Gastroesophageal sphincter (tissue), 4 donors: Measurements from ENCODE around the gene TK2. TPM values are rescaled to one million over a fixed set of nuclear protein-coding genes. Genes with fewer than 3 reads are reported as not detected.

Experiments
- ATAC-seq: fragments of 150-250 bp; one replicate; pipeline ENCODE4 v1.9.1; 2016; ENCODE audit warnings: mild to moderate bottlenecking, moderate library complexity
- H3K27ac ChIP-seq, 4 donors: fragments of 200-600 bp; sonication (generic) in 3 of 4; 1 replicate in 3 of 4; 2 replicates in 1 of 4; pipeline ENCODE4 v1.5.1; 2016 to 2019
- H3K27me3 ChIP-seq: fragments of 200-600 bp; sonication (generic); one replicate; pipeline ENCODE4 v1.5.1; 2019
- H3K36me3 ChIP-seq, 2 donors: fragments of 200-600 bp; sonication (generic); one replicate each; pipeline ENCODE4 v1.5.1; 2019; ENCODE audit warnings: control low read depth in 1 of 2
- H3K4me1 ChIP-seq, 3 donors: fragments of 200-600 bp; sonication (generic); 1 replicate in 2 of 3; 2 replicates in 1 of 3; pipeline ENCODE4 v1.5.1; 2016 to 2019; ENCODE audit warnings: control low read depth in 2 of 3
- H3K4me3 ChIP-seq, 2 donors: fragments of 200-600 bp; sonication (generic); one replicate each; pipeline ENCODE4 v1.5.1; 2019; ENCODE audit warnings: mild to moderate bottlenecking in 1 of 2, moderate library complexity in 1 of 2
- H3K9me3 ChIP-seq, 3 donors: fragments of 200-600 bp; sonication (generic); one replicate each; pipeline ENCODE4 v1.5.1; 2017 to 2019; ENCODE audit warnings: control low read depth in 2 of 3
- EP300 ChIP-seq: sonication (generic); formaldehyde crosslinking; IDR thresholded peaks from one replicate; pipeline ENCODE4 v1.6.1; 2017; ENCODE audit warnings: antibody characterized with exemption, mild to moderate bottlenecking
- POLR2A ChIP-seq, 2 donors: fragments of 450-650 bp; IDR thresholded peaks; one replicate each; pipeline ENCODE4 v1.6.1; 2017; ENCODE audit warnings: antibody characterized with exemption in 2 of 2, mild to moderate bottlenecking in 2 of 2, moderate library complexity in 1 of 2
- POLR2AphosphoS5 ChIP-seq: sonication (generic); formaldehyde crosslinking; IDR thresholded peaks from one replicate; pipeline ENCODE4 v1.6.1; 2017; ENCODE audit warnings: antibody characterized with exemption
- WGBS, 2 donors: methylation state at CpG; one replicate each; pipeline ENCODE4 v1.1.5; 2018; ENCODE audit warnings: low coverage in 1 of 2; 5-methylcytosine and 5-hydroxymethylcytosine counted together
- total RNA-seq, 4 donors: library from RNA; depleted of rRNA; stranded (reverse); fragments of >200 nt; gene quantifications; one replicate each; pipeline ENCODE4 v1.1.0, GENCODE V29; 2016
- TF ChIP-seq, protein P1 (sequence below), 4 experiments: fragments of 200-600 bp in 2 of 4; fragments of 450-650 bp in 2 of 4; sonication (generic) in 1 of 4; IDR thresholded peaks; one replicate each; pipeline ENCODE4 v1.5.1; 2017 to 2019; ENCODE audit warnings: antibody characterized with exemption in 4 of 4, mild to moderate bottlenecking in 2 of 4, moderate library complexity in 2 of 4

Gene TK2
- total RNA-seq, 4 donors from 2014 or later = 32.7 to 42.8 (median 37.0) TPM

DNA sequence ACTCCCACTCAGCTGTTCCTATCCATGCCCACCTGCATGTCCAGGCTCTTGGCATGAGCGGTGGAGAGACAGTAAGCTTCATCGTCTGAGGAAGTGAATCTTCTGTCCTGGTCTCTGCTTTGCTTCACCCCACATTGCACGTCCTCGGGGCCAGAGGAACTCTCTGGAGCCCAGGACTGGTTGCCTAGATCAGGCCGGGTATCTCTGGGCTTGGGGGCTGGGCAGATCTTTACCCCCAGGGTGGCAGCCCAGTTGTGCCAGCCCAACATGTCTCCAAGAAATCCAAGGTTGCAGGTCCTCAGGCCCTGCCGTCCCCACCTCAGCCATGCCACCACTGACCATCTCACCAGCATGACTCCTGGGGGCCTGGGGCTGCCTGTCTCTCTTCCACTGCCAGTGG lies 64.5 kb downstream of the TK2 start:
- TF ChIP-seq POLR2A (IDR thresholded peaks at IDR 0.05) = no peak
- TF ChIP-seq, protein P1, sequence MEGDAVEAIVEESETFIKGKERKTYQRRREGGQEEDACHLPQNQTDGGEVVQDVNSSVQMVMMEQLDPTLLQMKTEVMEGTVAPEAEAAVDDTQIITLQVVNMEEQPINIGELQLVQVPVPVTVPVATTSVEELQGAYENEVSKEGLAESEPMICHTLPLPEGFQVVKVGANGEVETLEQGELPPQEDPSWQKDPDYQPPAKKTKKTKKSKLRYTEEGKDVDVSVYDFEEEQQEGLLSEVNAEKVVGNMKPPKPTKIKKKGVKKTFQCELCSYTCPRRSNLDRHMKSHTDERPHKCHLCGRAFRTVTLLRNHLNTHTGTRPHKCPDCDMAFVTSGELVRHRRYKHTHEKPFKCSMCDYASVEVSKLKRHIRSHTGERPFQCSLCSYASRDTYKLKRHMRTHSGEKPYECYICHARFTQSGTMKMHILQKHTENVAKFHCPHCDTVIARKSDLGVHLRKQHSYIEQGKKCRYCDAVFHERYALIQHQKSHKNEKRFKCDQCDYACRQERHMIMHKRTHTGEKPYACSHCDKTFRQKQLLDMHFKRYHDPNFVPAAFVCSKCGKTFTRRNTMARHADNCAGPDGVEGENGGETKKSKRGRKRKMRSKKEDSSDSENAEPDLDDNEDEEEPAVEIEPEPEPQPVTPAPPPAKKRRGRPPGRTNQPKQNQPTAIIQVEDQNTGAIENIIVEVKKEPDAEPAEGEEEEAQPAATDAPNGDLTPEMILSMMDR (IDR thresholded peaks at IDR 0.05) = no peak
- TF ChIP-seq EP300 = no peak
- no peak for TF ChIP-seq POLR2AphosphoS5
- no peaks in the 10 kb centered on the region for H3K27me3 ChIP-seq
- H3K4me1 ChIP-seq = peaks cover 0 to 18% (median 14%) of the 10 kb centered on the region in 3 donors
- H3K4me3 ChIP-seq = no peak overlapping the region
- no peaks in the 10 kb centered on the region for H3K36me3 ChIP-seq
- WGBS, 2 donors = 83 to 100% methylated on average over 1 to 2 of the region's 6 CpGs
- ATAC-seq = no peak
- no peaks in the 10 kb centered on the region for H3K9me3 ChIP-seq
- H3K27ac ChIP-seq = no peak overlapping the region

DNA sequence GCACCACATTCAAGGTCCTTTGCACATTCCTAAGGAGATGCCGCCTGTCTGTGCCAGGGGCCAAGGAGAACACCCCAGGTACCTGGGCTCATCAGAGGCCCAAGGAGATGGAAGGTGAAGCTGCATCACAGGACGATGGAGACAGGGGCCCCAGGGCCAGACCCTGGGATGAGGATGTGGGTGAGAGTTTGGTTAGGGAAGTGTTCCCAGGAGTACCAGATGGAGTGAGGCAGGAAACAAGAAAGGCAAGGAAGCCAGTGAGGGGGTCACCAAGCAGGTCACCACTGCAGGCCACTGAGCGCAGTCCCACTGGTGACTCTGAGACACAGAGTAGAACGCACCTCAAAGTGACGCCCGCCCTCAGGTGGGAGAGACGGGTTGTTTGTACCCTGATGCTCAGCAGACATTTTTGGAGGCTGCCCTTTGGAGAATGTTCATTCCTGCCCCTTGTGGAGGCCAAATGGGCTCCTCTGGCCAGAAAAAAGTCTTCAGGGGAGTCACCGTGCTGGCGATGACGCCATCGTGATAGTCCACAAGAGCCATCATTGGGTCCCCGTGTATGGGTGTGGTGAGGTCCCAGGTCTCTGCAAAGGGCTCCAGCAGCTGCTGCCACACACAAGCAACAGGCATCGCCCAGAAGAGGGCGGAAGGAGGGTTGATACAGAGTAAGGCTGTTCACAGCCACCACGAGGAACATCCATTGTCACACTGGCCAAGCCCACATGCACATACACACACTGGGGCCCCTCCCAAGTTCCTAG lies 65.3 kb downstream of the TK2 start:
- WGBS, 2 donors = 82 to 88% methylated on average over 6 to 9 of the region's 15 CpGs
- Histone ChIP-seq H3K27me3 (no peaks in the 10 kb centered on the region), H3K9me3 (no peaks in the 10 kb centered on the region), H3K4me3 (no peak overlapping the region), H3K4me1 (peaks cover 0 to 18% (median 14%) of the 10 kb centered on the region in 3 donors), H3K36me3 (no peaks in the 10 kb centered on the region), H3K27ac (no peak overlapping the region)
- ATAC-seq = no peak
- TF ChIP-seq POLR2A (IDR thresholded peaks at IDR 0.05) (no peak), EP300 (no peak), POLR2AphosphoS5 (no peak)
- TF ChIP-seq, protein P1 (IDR thresholded peaks at IDR 0.05) = no peak

DNA sequence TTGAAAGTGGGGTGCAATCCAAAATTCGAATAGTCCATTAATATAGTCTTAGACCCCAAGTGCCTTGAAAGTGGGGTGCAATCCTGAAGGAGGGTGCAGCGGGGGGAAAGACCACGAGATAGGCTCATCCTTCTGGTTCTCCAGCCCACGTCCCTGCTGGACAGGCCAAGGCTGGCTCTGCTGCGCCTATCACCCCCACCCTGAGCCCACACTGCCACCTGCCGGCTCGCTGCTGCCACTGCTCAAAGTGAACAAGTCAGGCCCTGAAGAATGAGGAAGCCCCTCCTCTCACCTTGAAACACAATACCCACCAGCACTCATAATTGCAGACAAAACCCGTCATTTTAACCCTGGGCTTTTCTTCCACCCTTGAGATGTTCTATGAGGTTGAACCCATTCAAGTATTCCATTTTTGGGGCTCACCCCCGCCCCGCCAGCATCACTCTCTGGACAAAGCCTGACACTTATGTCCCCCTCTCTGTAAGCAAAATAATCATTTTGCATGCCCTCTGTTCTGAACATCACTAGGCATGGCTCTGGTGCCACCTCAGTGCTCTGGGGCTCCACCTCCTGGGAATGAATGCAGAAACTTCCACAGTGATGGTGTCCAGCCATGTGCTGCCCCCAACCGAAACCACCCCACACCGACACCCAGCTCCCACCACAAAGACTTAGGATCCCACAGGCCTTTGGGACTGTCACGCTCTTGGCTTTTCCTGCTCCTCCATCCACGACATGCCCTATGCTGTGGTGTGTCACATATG lies 66.1 kb downstream of the TK2 start:
- ATAC-seq = peak; percentile 68
- Histone ChIP-seq H3K9me3 (no peaks in the 10 kb centered on the region), H3K4me1 (peaks cover 0 to 20% (median 14%) of the 10 kb centered on the region in 3 donors), H3K4me3 (no peak overlapping the region), H3K27me3 (no peaks in the 10 kb centered on the region), H3K36me3 (no peaks in the 10 kb centered on the region), H3K27ac (no peak overlapping the region)
- TF ChIP-seq POLR2A (IDR thresholded peaks at IDR 0.05) (no peak), EP300 (no peak)
- TF ChIP-seq, protein P1 (IDR thresholded peaks at IDR 0.05) = peak in 3 of 4 experiments; percentile 79 to 93 (median 84)
- 32 to 42% methylated on average over 7 to 14 of the region's 14 CpGs for WGBS, 2 donors

DNA sequence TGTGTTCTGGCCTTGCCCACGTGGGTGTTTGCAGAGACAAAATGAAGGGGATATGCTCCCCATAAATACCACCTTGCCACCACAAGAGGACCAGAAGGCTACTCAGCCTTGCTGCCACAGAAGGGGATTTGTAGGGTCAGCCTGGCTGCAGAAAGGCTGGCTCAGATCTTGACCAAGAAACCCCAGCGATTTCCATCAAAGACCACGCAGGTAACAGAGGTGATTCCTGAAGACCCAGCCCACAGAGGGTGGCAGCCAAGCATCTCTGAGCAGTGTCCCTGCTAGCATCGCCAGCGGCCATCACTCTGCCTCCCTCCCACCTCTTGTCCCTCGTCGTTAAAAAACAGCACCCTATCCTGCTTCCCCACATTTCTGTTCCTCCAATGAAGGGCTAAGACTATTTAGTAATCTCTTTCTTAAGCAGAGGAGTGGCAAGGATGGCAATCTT lies 68.0 kb downstream of the TK2 start:
- whole genome bisulfite sequencing, 2 donors = 74 to 76% methylated on average over 6 of the region's 7 CpGs
- Histone ChIP-seq H3K9me3 (no peaks in the 10 kb centered on the region), H3K27me3 (peaks cover 9% of the 10 kb centered on the region), H3K4me1 (peaks cover 0 to 16% (median 8%) of the 10 kb centered on the region in 3 donors), H3K4me3 (no peak overlapping the region), H3K27ac (no peak overlapping the region), H3K36me3 (no peaks in the 10 kb centered on the region)
- TF ChIP-seq EP300 = no peak
- TF ChIP-seq POLR2AphosphoS5 = no peak
- TF ChIP-seq POLR2A (IDR thresholded peaks at IDR 0.05) = no peak
- TF ChIP-seq, protein P1 (IDR thresholded peaks at IDR 0.05) = no peak
- no peak for ATAC-seq
